Measurements from ENCODE around the gene PREPL. TPM values are rescaled to one million over a fixed set of nuclear protein-coding genes. Genes with fewer than 3 reads are reported as not detected.

Gene PREPL
- total RNA-seq, 2 experiments from 2014 or later: 30.0 to 31.4 TPM

GRCh38 chr2:44273076-44273475 lies 88.2 kb downstream of the PREPL start:
- H3K36me3 ChIP-seq (ENCODE audit: insufficient read depth, low read length): no peaks in the 10 kb centered on the region
- Mint-ChIP-seq H3K27ac (no peak overlapping the region), H3K27me3 (no peaks in the 10 kb centered on the region), H3K4me1 (ENCODE audit: low read depth) (no peaks in the 10 kb centered on the region), H3K4me3 (no peak overlapping the region), H3K36me3 (ENCODE audit: low read depth) (no peaks in the 10 kb centered on the region), H3K9me3 (no peaks in the 10 kb centered on the region)
- intact Hi-C loops (cut with DNase I, micrococcal nuclease): no loop called here
- H3K27me3 ChIP-seq (ENCODE audit: control insufficient read depth in 1 of 2, insufficient read depth in 2 of 2, low read length in 2 of 2): no peaks in the 10 kb centered on the region
- no peak for ATAC-seq (ENCODE audit: poor library complexity)
- DNase-seq: no peak
- H3K27ac ChIP-seq (ENCODE audit: low read depth in 1 of 2, low read length in 2 of 2): no peak overlapping the region
- H3K9me3 ChIP-seq (ENCODE audit: control insufficient read depth in 1 of 2, insufficient read depth in 1 of 2, low read length in 2 of 2): no peaks in the 10 kb centered on the region
- H3K4me3 ChIP-seq (ENCODE audit: low read length): no peak overlapping the region
- ChIA-PET CTCF (interaction anchor here (0.6 to 1.2 kb wide), 3 partner anchors 29 to 99 kb away, joined by 3 to 4 read pairs (median 3); no protein-coding TSS in a partner anchor), POLR2A (no interaction called here)
- no peak for TF ChIP-seq CTCF (IDR thresholded peaks at IDR 0.05)
- H3K4me1 ChIP-seq (ENCODE audit: insufficient read depth, low read length): no peaks in the 10 kb centered on the region

GRCh38 chr2:44271296-44271695 lies 90.0 kb downstream of the PREPL start:
- no peak for ATAC-seq (ENCODE audit: poor library complexity)
- Mint-ChIP-seq H3K4me3 (no peak overlapping the region), H3K9me3 (no peaks in the 10 kb centered on the region), H3K27me3 (no peaks in the 10 kb centered on the region), H3K27ac (no peak overlapping the region), H3K36me3 (ENCODE audit: low read depth) (no peaks in the 10 kb centered on the region), H3K4me1 (ENCODE audit: low read depth) (no peaks in the 10 kb centered on the region)
- intact Hi-C loops (cut with DNase I, micrococcal nuclease): no loop called here
- H3K4me3 ChIP-seq (ENCODE audit: low read length): no peak overlapping the region
- POLR2A ChIA-PET: no interaction called here
- H3K27ac ChIP-seq (ENCODE audit: low read depth in 1 of 2, low read length in 2 of 2): no peak overlapping the region
- H3K36me3 ChIP-seq (ENCODE audit: insufficient read depth, low read length): no peaks in the 10 kb centered on the region
- H3K4me1 ChIP-seq (ENCODE audit: insufficient read depth, low read length): no peaks in the 10 kb centered on the region
- no peaks in the 10 kb centered on the region for H3K27me3 ChIP-seq (ENCODE audit: control insufficient read depth in 1 of 2, insufficient read depth in 2 of 2, low read length in 2 of 2)
- TF ChIP-seq CTCF (IDR thresholded peaks at IDR 0.05): no peak
- CTCF ChIA-PET: no interaction called here
- H3K9me3 ChIP-seq (ENCODE audit: control insufficient read depth in 1 of 2, insufficient read depth in 1 of 2, low read length in 2 of 2): no peaks in the 10 kb centered on the region
- no peak for DNase-seq

GRCh38 chr2:44269831-44270230 lies 91.5 kb downstream of the PREPL start:
- H3K27me3 ChIP-seq (ENCODE audit: control insufficient read depth in 1 of 2, insufficient read depth in 2 of 2, low read length in 2 of 2): no peaks in the 10 kb centered on the region
- no peaks in the 10 kb centered on the region for H3K36me3 Mint-ChIP-seq (ENCODE audit: low read depth)
- H3K4me1 Mint-ChIP-seq (ENCODE audit: low read depth): no peaks in the 10 kb centered on the region
- H3K27ac ChIP-seq (ENCODE audit: low read depth in 1 of 2, low read length in 2 of 2): no peak overlapping the region
- H3K9me3 ChIP-seq (ENCODE audit: control insufficient read depth in 1 of 2, insufficient read depth in 1 of 2, low read length in 2 of 2): no peaks in the 10 kb centered on the region
- ATAC-seq (ENCODE audit: poor library complexity): no peak
- no peaks in the 10 kb centered on the region for H3K9me3 Mint-ChIP-seq
- DNase-seq: no peak
- no peak for TF ChIP-seq CTCF (IDR thresholded peaks at IDR 0.05)
- no peaks in the 10 kb centered on the region for H3K36me3 ChIP-seq (ENCODE audit: insufficient read depth, low read length)
- no peaks in the 10 kb centered on the region for H3K27me3 Mint-ChIP-seq
- no peak overlapping the region for H3K27ac Mint-ChIP-seq
- H3K4me1 ChIP-seq (ENCODE audit: insufficient read depth, low read length): no peaks in the 10 kb centered on the region
- POLR2A ChIA-PET: no interaction called here
- H3K4me3 Mint-ChIP-seq: no peak overlapping the region
- CTCF ChIA-PET: no interaction called here
- H3K4me3 ChIP-seq (ENCODE audit: low read length): no peak overlapping the region
- intact Hi-C loops (cut with DNase I, micrococcal nuclease): no loop called here

All from CD4-positive, alpha-beta T cell (primary cell).